Fibroblast of mammary gland (primary cell): ENCODE measurements around the gene MAGEF1.

ENCODE experiments used
- DNase-seq: peaks from one replicate; pipeline ENCODE4 v3.0.0-alpha.2; 2010; ENCODE audit warnings: low read depth
- H3K4me3 ChIP-seq: 2 replicates; pipeline ENCODE4 v1.5.1; 2011; ENCODE audit warnings: low read depth, mild to moderate bottlenecking, low read length, moderate library complexity; ENCODE audit not compliant: control insufficient read depth
- CTCF ChIP-seq: conservative IDR thresholded peaks from 2 replicates; pipeline ENCODE4 v1.5.1; 2011; ENCODE audit warnings: low read depth, low read length, inconsistent platforms; ENCODE audit not compliant: control insufficient read depth, insufficient read depth

Gene MAGEF1

GRCh38 chr3:184688882-184689271 is 23.0 kb downstream of the MAGEF1 start:
- H3K4me3 ChIP-seq = no peak overlapping the region
- DNase-seq = no peak
- no peak for TF ChIP-seq CTCF

GRCh38 chr3:184688251-184688881 is 23.5 kb downstream of the MAGEF1 start:
- no peak for TF ChIP-seq CTCF
- no peak overlapping the region for H3K4me3 ChIP-seq
- DNase-seq = peak; percentile 84

GRCh38 chr3:184687363-184688015 is 24.4 kb downstream of the MAGEF1 start:
- no peak overlapping the region for H3K4me3 ChIP-seq
- no peak for TF ChIP-seq CTCF
- no peak for DNase-seq

DNA sequence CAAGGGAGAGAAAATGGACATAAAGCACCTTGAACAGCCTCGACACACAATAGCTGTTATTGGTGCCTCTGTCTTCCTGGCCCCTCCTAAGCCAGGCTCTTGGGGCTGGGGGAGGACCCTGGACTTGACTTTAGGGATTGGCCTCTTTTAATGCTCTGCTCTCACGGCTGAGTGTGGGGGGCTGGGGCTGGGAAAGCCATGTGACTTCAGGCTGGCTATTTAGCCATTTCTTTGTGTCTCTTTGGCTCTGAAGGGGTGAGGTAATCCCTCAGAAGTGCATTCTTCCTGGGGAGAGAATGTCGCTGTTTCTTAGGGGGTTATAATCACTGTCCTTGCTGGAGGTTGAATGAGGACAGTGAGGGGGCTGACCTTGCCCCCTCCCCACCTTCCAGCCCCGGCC is 26.2 kb downstream of the MAGEF1 start:
- no peak for DNase-seq
- H3K4me3 ChIP-seq = no peak overlapping the region
- TF ChIP-seq CTCF = no peak

DNA sequence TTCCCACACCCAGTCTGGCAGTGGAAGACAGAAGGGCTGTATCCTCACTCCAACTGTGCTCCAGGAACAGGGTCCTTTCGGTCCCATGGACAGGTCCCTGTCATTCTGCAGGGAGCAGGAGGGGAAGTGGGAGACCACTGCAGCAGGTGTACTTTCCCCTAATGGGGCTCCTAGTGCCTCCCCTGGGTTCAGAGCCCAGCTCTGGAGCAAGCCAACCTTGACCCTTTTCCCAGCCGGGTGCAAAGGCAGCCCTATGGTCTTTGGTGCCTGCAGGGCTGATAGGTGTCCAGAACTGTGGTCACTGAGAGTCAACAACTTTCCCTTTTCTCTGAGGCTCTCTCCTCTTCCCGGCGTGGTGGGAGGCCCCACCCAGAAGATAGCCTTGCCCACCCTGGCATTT is 26.8 kb downstream of the MAGEF1 start:
- no peak for DNase-seq
- H3K4me3 ChIP-seq = no peak overlapping the region
- no peak for TF ChIP-seq CTCF

DNA sequence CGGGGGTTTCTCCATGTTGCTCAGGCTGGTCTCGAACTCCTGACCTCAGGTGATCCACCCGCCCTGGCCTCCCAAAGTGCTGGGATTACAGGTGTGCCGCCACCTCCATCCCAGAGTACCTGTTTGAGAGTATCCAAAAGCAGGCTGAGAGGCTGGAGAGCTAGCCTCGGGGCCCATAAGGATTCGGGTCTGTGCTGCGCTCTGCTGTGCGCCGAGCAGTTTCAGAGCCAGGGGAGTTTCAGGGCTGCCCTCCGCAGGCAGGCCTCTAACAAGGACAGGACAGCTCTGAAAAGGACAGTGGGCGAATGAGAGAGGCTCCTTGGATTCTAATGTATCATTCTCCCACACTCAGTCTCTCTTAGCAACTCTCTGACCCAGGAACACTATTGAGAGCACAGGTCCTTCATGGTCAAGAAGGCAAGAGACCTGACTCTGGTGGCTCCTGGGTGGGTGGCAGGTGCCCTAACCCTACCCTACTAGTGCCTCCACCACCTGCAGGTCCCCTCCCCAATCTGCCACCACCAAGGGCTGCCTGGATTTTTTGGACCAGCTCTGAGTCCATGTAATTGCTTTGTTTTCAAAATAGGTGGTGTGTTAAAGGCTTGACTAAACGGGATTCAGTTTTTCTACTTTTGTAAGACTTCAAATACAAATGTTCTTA is 27.8 kb downstream of the MAGEF1 start:
- no peak for DNase-seq
- no peak overlapping the region for H3K4me3 ChIP-seq
- no peak for TF ChIP-seq CTCF
